PFSK-1 (cell line): ENCODE measurements around the gene HAPLN3.

ENCODE experiments used
- FOXP2 ChIP-seq: optimal IDR thresholded peaks from 2 replicates; pipeline ENCODE3; 2011; ENCODE audit warnings: borderline replicate concordance, control low read depth, inconsistent platforms; ENCODE audit not compliant: insufficient read depth; ENCODE audit errors: extremely low read length, extremely low read depth
- POLR2AphosphoS5 ChIP-seq: IDR thresholded peaks from 2 replicates; pipeline ENCODE4 v1.6.1; 2012; ENCODE audit warnings: low read depth, mild to moderate bottlenecking, control low read depth, low read length, moderate library complexity
- SIN3A ChIP-seq: IDR thresholded peaks from 2 replicates; pipeline ENCODE4 v1.6.1; 2012; ENCODE audit warnings: mild to moderate bottlenecking, low read length, moderate library complexity, borderline replicate concordance; ENCODE audit not compliant: insufficient read depth
- TAF1 ChIP-seq: IDR thresholded peaks from 2 replicates; pipeline ENCODE4 v1.6.1; 2012; ENCODE audit warnings: low read length, control low read depth, borderline replicate concordance; ENCODE audit not compliant: insufficient read depth

DNA sequence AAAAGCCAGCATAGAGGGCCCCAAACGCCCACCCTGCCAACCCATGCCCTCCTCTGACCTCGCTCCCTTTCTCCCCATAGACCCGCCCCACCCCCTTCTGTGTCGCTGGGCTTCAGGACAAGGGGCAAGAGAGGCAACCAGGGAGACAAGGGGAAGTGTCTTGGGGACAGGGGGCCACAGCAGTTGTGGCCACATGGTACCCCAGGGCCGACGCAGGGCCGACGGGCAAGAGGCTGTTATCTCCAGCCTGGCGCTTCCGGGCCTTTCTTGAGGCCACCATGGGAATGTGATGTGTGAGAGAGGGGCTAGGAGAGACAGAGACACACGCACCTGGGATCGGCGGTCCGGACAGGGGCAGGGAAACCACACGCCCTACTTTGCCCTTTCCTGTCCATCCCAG is 3.4 kb upstream of the HAPLN3 start:
- TF ChIP-seq SIN3A (no peak), POLR2AphosphoS5 (no peak), TAF1 (no peak), FOXP2 (no peak)
